Measurements from ENCODE around the gene MSRB3. TPM values are rescaled to one million over a fixed set of nuclear protein-coding genes. Genes with fewer than 3 reads are reported as not detected.

MSRB3 gene
- total and polyA plus RNA-seq, 2 experiments from 2014 or later, result 0.95 to 1.7 TPM

GRCh38 chr12:65496617-65497016 lies 218.1 kb downstream of the MSRB3 start:
- Histone ChIP-seq H3F3A (replicated peaks; ENCODE audit: low read depth) (no peaks in the 10 kb centered on the region), H3K27ac (ENCODE audit: low read depth) (no peak overlapping the region), H3K79me2 (replicated peaks; ENCODE audit: insufficient read depth) (no peaks in the 10 kb centered on the region), H3K4me2 (no peak overlapping the region), H3K4me1 (ENCODE audit: insufficient read depth) (peaks cover 6% of the 10 kb centered on the region; the same call in 1 of the 2 replicates), H3K36me3 (ENCODE audit: insufficient read depth) (no peaks in the 10 kb centered on the region), H3K9me2 (ENCODE audit: insufficient read depth) (peaks cover 8% of the 10 kb centered on the region; the same call in 1 of the 2 replicates), H3K4me3 (no peak overlapping the region), H2AFZ (no peak overlapping the region), H3K27me3 (ENCODE audit: insufficient read depth) (no peaks in the 10 kb centered on the region), H4K20me1 (replicated peaks; ENCODE audit: insufficient read depth) (no peaks in the 10 kb centered on the region)
- TF ChIP-seq EZH2phosphoT487 (IDR thresholded peaks at IDR 0.05; ENCODE audit: unreplicated experiment), result no peak
- no peak for TF ChIP-seq ZNF331 (CRISPR knock-in tag; IDR thresholded peaks at IDR 0.05; ENCODE audit: low read depth)
- TF ChIP-seq CTCF (conservative IDR thresholded peaks at IDR 0.05; ENCODE audit: low read depth in 2 of 2), result no peak
- no peak for TF ChIP-seq ETS1 (IDR thresholded peaks at IDR 0.05)
- TF ChIP-seq POLR2AphosphoS5 (IDR thresholded peaks at IDR 0.05; ENCODE audit: low read depth), result no peak
- no peak for TF ChIP-seq EZH2 (IDR thresholded peaks at IDR 0.05; ENCODE audit: low read depth, unreplicated experiment)
- no peak for TF ChIP-seq REST (IDR thresholded peaks at IDR 0.05; ENCODE audit: unreplicated experiment)
- TF ChIP-seq STAT1 (IDR thresholded peaks at IDR 0.05; ENCODE audit: unreplicated experiment), result no peak
- TF ChIP-seq ZNF114 (CRISPR knock-in tag; IDR thresholded peaks at IDR 0.05), result no peak
- TF ChIP-seq CREB1 (CRISPR knock-in tag; IDR thresholded peaks at IDR 0.05; ENCODE audit: low read depth), result no peak
- TF ChIP-seq JUNB (IDR thresholded peaks at IDR 0.05; ENCODE audit: unreplicated experiment), result no peak
- Mint-ChIP-seq H3K4me1 (peaks cover 17% of the 10 kb centered on the region; the same call in 2 of the 3 replicates), H3K9me3 (no peaks in the 10 kb centered on the region), H3K27me3 (ENCODE audit: insufficient read depth, low read depth, poor library complexity) (peaks cover 2% of the 10 kb centered on the region), H3K4me3 (no peak overlapping the region), H3K36me3 (ENCODE audit: low read depth) (no peaks in the 10 kb centered on the region), H3K27ac (no peak overlapping the region)
- DNase-seq (ENCODE audit: low spot score), result no peak
- no peak for ATAC-seq
